Adrenal gland (tissue), 12 donors: ENCODE results near the gene NRXN3. TPM values are rescaled to one million over a fixed set of nuclear protein-coding genes. Genes with fewer than 3 reads are reported as not detected.

Experiments
- DNase-seq, 7 donors: peaks; one replicate each; pipeline ENCODE4 v3.0.0-alpha.2; 2019 to 2020
- H3K27ac ChIP-seq, 5 donors: fragments of 200-600 bp; sonication (generic) in 4 of 5; 1 replicate in 3 of 5; 2 replicates in 2 of 5; pipeline versions ENCODE4 v1.5.1 to v1.8.0; 2016 to 2020; ENCODE audit warnings: mild to moderate bottlenecking in 1 of 5
- H3K27me3 ChIP-seq: fragments of 200-600 bp; 2 replicates; pipeline ENCODE4 v1.8.0; 2021
- H3K36me3 ChIP-seq, 2 donors: fragments of 200-600 bp; replicated peaks in 1 of 2; 1 replicate in 1 of 2; 2 replicates in 1 of 2; pipeline versions ENCODE4 v1.5.1 to v1.8.0; 2018 to 2022
- H3K4me1 ChIP-seq, 2 donors: fragments of 200-600 bp; replicated peaks in 1 of 2; 1 replicate in 1 of 2; 2 replicates in 1 of 2; pipeline versions ENCODE4 v1.5.1 to v1.8.0; 2018 to 2021
- H3K4me3 ChIP-seq, 4 donors: fragments of 200-600 bp; sonication (generic) in 3 of 4; one replicate each; pipeline ENCODE4 v1.5.1; 2016 to 2018
- H3K9me3 ChIP-seq, 3 donors: fragments of 200-600 bp; sonication (generic) in 1 of 3; replicated peaks in 1 of 3; 1 replicate in 2 of 3; 2 replicates in 1 of 3; pipeline versions ENCODE4 v1.5.1 to v1.8.0; 2016 to 2021
- POLR2A ChIP-seq, 2 donors: fragments of 450-650 bp; IDR thresholded peaks; one replicate each; pipeline ENCODE4 v1.6.1; 2017; ENCODE audit warnings: antibody characterized with exemption in 2 of 2, mild to moderate bottlenecking in 2 of 2, moderate library complexity in 1 of 2
- WGBS, 4 donors: extraction: QIAGEN DNeasy Blood & Tissue Kit in 2 of 4; methylation state at CpG; one replicate each; pipeline versions ENCODE4 v1.1.5 to v1.1.7; 2013 to 2017; 5-methylcytosine and 5-hydroxymethylcytosine counted together
- intact Hi-C, 2 donors: fragments of 100-400 bp; cut with DNase I; formaldehyde crosslinking; loops; one replicate each; pipeline versions ENCODE4 v1.14.1 to v1.15.0; 2022 to 2023
- polyA plus RNA-seq, 3 donors: library from polyadenylated mRNA; stranded (reverse); fragments of 200-250 nt in 2 of 3; fragments of 350-450 nt in 1 of 3; fragmentation: Illumina TruSeq in 1 of 3; extraction: RNeasy Lipid Tissue Mini Kit (QIAGEN cat#74804) in 1 of 3; gene quantifications; one replicate each; pipeline ENCODE4 v1.2.3, GENCODE V29; 2013 to 2014
- total RNA-seq, 9 donors: library from RNA; depleted of rRNA in 4 of 9; stranded (reverse); fragments of >200 nt in 4 of 9; fragments of 120-200 nt in 1 of 9; fragmentation: NEBNext Ultra II Directional in 1 of 9; extraction: Animal tissue kit (Norgen Biotek cat#: 25700) in 1 of 9; gene quantifications; one replicate each; pipeline versions ENCODE4 v1.1.0 to v1.2.4, GENCODE V29; 2013 to 2023
- TF ChIP-seq, protein P1 (sequence below), 6 experiments: fragments of 450-650 bp in 4 of 6; fragments of 200-600 bp in 2 of 6; sonication (generic) in 1 of 6; IDR thresholded peaks; 1 replicate in 5 of 6; 2 replicates in 1 of 6; pipeline versions ENCODE4 v1.5.1 to v1.8.0; 2016 to 2021; ENCODE audit warnings: antibody characterized with exemption in 6 of 6, mild to moderate bottlenecking in 2 of 6, moderate library complexity in 1 of 6
- donor health status: healthy with polysubstance abuse.
- donor health status: Bipolar disorder and iron deficiency.
- donor health status: DM: yes; HTN: yes; CAD: no.
- donor health status: DM: no; HTN: no; CAD: no.
- donor health status: DM: no; HTN: no; CAD: no.
- donor health status: DM: yes; HTN: yes; CAD: no.

NRXN3 gene
- total and polyA plus RNA-seq, 12 donors = 0.09 to 8.5 (median 1.6) TPM

DNA sequence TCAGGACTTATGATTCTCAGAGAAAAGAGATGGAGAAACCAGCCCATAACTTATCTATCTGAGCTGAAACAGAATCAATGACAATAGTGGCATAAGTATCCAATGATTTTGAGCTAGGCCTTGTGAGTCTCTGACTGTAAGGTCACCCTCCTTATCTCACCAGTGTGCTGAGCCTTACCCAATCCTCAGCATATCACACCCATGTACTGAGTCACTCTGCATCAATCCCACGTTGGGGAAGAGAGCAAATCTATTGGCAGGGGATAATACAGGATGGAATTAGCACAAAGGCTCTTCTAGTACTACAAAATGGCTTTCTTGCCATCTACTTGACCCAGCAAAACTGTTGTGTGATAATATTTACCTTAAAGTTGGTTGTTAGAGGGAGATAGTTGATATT is 997.8 kb downstream of the NRXN3 start:
- no peaks in the 10 kb centered on the region for H3K36me3 ChIP-seq
- intact Hi-C loops = no loop called here
- TF ChIP-seq POLR2A (IDR thresholded peaks at IDR 0.05) = no peak
- TF ChIP-seq, protein P1, sequence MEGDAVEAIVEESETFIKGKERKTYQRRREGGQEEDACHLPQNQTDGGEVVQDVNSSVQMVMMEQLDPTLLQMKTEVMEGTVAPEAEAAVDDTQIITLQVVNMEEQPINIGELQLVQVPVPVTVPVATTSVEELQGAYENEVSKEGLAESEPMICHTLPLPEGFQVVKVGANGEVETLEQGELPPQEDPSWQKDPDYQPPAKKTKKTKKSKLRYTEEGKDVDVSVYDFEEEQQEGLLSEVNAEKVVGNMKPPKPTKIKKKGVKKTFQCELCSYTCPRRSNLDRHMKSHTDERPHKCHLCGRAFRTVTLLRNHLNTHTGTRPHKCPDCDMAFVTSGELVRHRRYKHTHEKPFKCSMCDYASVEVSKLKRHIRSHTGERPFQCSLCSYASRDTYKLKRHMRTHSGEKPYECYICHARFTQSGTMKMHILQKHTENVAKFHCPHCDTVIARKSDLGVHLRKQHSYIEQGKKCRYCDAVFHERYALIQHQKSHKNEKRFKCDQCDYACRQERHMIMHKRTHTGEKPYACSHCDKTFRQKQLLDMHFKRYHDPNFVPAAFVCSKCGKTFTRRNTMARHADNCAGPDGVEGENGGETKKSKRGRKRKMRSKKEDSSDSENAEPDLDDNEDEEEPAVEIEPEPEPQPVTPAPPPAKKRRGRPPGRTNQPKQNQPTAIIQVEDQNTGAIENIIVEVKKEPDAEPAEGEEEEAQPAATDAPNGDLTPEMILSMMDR (IDR thresholded peaks at IDR 0.05) = no peak
- no peaks in the 10 kb centered on the region for H3K4me1 ChIP-seq
- no peaks in the 10 kb centered on the region for H3K9me3 ChIP-seq
- H3K27ac ChIP-seq = no peak overlapping the region
- peak in 2 of 7 donors; percentile 6 to 8 for DNase-seq
- no peak overlapping the region for H3K4me3 ChIP-seq
- H3K27me3 ChIP-seq = no peaks in the 10 kb centered on the region
- WGBS, 4 donors = 0 to 42% (median 23%) methylated on average over 1 of the region's 1 CpG

DNA sequence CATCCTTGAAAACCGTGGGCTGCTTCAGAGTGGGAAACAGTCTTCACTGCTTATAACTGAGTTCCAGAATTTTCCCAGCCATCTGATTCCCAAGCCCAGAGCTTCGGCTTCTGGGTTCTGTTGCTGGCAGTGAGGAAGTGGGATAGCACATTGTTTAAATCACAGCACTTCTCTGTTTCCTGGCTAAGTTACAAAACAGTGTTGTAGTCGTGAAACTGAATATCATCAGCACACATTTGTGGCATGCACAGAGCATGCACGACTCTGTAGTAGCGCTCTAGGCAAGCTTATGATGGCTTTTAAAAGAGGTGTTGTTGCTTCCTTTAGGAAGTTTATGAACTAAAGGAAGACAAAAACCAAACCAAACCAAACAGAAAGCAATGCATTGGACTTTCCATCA is 1005.5 kb downstream of the NRXN3 start:
- WGBS, 4 donors = 40 to 60% (median 54%) methylated on average over 5 of the region's 5 CpGs
- no peak for DNase-seq
- Histone ChIP-seq H3K4me3 (no peak overlapping the region), H3K9me3 (no peaks in the 10 kb centered on the region), H3K36me3 (no peaks in the 10 kb centered on the region), H3K27ac (no peak overlapping the region), H3K4me1 (no peaks in the 10 kb centered on the region), H3K27me3 (no peaks in the 10 kb centered on the region)
- TF ChIP-seq, protein P1 (IDR thresholded peaks at IDR 0.05) = no peak
- intact Hi-C loops = no loop called here

DNA sequence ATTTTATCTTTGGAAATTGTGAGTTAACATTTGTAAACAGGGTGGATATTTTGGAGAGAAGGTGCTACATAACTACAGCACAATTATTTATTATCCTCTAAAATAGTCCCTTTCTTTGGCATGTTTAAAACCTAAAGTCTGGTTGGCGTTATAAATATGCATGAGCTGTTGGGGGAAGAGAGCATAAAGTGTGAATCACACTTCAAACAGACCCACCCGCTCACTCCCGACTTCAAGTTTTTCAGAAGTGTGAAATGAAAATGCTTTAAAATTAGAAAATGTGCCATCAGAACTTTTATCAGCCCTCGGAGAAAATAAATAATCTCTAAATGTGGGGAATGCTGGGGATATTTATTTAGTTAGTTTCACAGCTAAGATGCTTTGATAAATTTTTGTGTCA is 1006.9 kb downstream of the NRXN3 start:
- H3K4me3 ChIP-seq = no peak overlapping the region
- no peak overlapping the region for H3K27ac ChIP-seq
- intact Hi-C loops = no loop called here
- TF ChIP-seq, protein P1 (IDR thresholded peaks at IDR 0.05) = no peak
- no peak for TF ChIP-seq POLR2A (IDR thresholded peaks at IDR 0.05)
- no peaks in the 10 kb centered on the region for H3K36me3 ChIP-seq
- no peaks in the 10 kb centered on the region for H3K4me1 ChIP-seq
- H3K27me3 ChIP-seq = no peaks in the 10 kb centered on the region
- no peaks in the 10 kb centered on the region for H3K9me3 ChIP-seq
- WGBS, 4 donors = 67 to 71% (median 69%) methylated on average over 4 of the region's 4 CpGs
- no peak for DNase-seq

DNA sequence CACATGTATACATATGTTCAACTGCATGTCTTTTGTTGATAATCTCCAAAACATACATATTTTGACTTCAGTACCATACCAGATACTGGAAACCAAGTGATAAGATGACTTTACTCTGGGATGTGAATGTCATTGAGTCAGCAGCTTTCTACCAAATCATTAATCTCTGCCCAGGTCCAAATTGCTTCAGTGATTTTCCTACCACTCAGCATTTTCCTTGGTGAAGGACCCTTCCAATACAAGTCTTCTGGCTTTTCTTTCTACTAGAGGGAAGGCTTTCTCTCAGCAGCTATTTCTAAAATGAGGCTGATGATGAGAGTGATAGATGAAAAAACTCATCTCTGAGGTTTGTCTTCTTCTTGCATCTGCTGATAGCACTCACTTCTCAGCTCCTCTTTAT is 1008.5 kb downstream of the NRXN3 start:
- H3K4me1 ChIP-seq = no peaks in the 10 kb centered on the region
- H3K9me3 ChIP-seq = no peaks in the 10 kb centered on the region
- DNase-seq = no peak
- intact Hi-C loops = no loop called here
- no peaks in the 10 kb centered on the region for H3K36me3 ChIP-seq
- TF ChIP-seq, protein P1 (IDR thresholded peaks at IDR 0.05) = no peak
- no peak for TF ChIP-seq POLR2A (IDR thresholded peaks at IDR 0.05)
- no peak overlapping the region for H3K27ac ChIP-seq
- H3K27me3 ChIP-seq = no peaks in the 10 kb centered on the region
- H3K4me3 ChIP-seq = no peak overlapping the region
